Transverse colon (tissue), 3 donors: Measurements from ENCODE around the gene UBAC2.

Source experiments
- CTCF ChIP-seq, 5 experiments: fragments of 200-600 bp in 3 of 5; fragments of 450-650 bp in 2 of 5; sonication (generic) in 3 of 5; IDR thresholded peaks; 1 replicate in 2 of 5; 2 replicates in 3 of 5; pipeline ENCODE4 v1.5.1; 2016 to 2017; ENCODE audit warnings: antibody characterized with exemption in 5 of 5, inconsistent platforms in 3 of 5, mild to moderate bottlenecking in 2 of 5, moderate library complexity in 1 of 5
- POLR2A ChIP-seq: fragments of 450-650 bp; IDR thresholded peaks from one replicate; pipeline ENCODE4 v1.6.1; 2016; ENCODE audit warnings: antibody characterized with exemption, mild to moderate bottlenecking, moderate library complexity

GRCh38 chr13:99326012-99326411 is 125.4 kb downstream of the UBAC2 start:
- TF ChIP-seq CTCF (IDR thresholded peaks at IDR 0.05) (no peak), POLR2A (no peak)
